LNCaP clone FGC (cell line): ENCODE results near the gene CD6.

Experiments
- DNase-seq: peaks from one replicate; pipeline ENCODE4 v3.0.0-alpha.2; 2011; ENCODE audit warnings: low read depth
- H3K4me3 ChIP-seq: 2 replicates; pipeline ENCODE4 v1.5.1; 2011; ENCODE audit warnings: mild to moderate bottlenecking, low read depth, low read length, control low read depth
- CTCF ChIP-seq: IDR thresholded peaks from 2 replicates; pipeline ENCODE4 v1.5.1; 2012; ENCODE audit warnings: mild to moderate bottlenecking; ENCODE audit not compliant: control insufficient read depth, insufficient read depth; ENCODE audit errors: extremely low read depth

The CD6 gene

GRCh38 chr11:61021661-61022212 lies 50.3 kb downstream of the CD6 start:
- no peak overlapping the region for H3K4me3 ChIP-seq
- DNase-seq: no peak
- no peak for TF ChIP-seq CTCF

GRCh38 chr11:61022311-61023085 lies 51.0 kb downstream of the CD6 start:
- no peak overlapping the region for H3K4me3 ChIP-seq
- DNase-seq: no peak
- no peak for TF ChIP-seq CTCF

- no peak overlapping the region for H3K4me3 ChIP-seq
- DNase-seq: no peak
- TF ChIP-seq CTCF: no peak
Observed at GRCh38 chr11:61023086-61023965, 51.8 kb downstream of the CD6 start.

GRCh38 chr11:61023966-61024295 lies 52.5 kb downstream of the CD6 start:
- no peak overlapping the region for H3K4me3 ChIP-seq
- TF ChIP-seq CTCF: no peak
- no peak for DNase-seq

GRCh38 chr11:61024938-61025820 lies 53.7 kb downstream of the CD6 start:
- no peak for DNase-seq
- no peak for TF ChIP-seq CTCF
- H3K4me3 ChIP-seq: no peak overlapping the region

GRCh38 chr11:61025821-61026120 lies 54.3 kb downstream of the CD6 start:
- TF ChIP-seq CTCF: no peak
- no peak for DNase-seq
- no peak overlapping the region for H3K4me3 ChIP-seq
